ENCODE results near the gene LRRC34. TPM values are rescaled to one million over a fixed set of nuclear protein-coding genes. Genes with fewer than 3 reads are reported as not detected.

The LRRC34 gene
- total RNA-seq, 4 donors from 2014 or later: 1.2 to 1.3 TPM; not detected in 2

- DNase-seq: no peak
These were observed 57.2 kb downstream of the LRRC34 start for GRCh38 chr3:169755488-169755887.

GRCh38 chr3:169754711-169755110 lies 58.0 kb downstream of the LRRC34 start:
- in situ Hi-C loops (cut with MboI; ENCODE audit: low sequenced_read_pairs in 4 of 4) (loop anchor here in 1 of 4 donors (25.0 kb wide), 1 partner anchor 608 kb away; the partner anchor contains the start of gene SKIL), intact Hi-C loops (cut with DNase I; ENCODE audit: low total_unique reads) (no loop called here)
- TF ChIP-seq POLR2A (IDR thresholded peaks at IDR 0.05): no peak
- TF ChIP-seq, protein P1, sequence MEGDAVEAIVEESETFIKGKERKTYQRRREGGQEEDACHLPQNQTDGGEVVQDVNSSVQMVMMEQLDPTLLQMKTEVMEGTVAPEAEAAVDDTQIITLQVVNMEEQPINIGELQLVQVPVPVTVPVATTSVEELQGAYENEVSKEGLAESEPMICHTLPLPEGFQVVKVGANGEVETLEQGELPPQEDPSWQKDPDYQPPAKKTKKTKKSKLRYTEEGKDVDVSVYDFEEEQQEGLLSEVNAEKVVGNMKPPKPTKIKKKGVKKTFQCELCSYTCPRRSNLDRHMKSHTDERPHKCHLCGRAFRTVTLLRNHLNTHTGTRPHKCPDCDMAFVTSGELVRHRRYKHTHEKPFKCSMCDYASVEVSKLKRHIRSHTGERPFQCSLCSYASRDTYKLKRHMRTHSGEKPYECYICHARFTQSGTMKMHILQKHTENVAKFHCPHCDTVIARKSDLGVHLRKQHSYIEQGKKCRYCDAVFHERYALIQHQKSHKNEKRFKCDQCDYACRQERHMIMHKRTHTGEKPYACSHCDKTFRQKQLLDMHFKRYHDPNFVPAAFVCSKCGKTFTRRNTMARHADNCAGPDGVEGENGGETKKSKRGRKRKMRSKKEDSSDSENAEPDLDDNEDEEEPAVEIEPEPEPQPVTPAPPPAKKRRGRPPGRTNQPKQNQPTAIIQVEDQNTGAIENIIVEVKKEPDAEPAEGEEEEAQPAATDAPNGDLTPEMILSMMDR (IDR thresholded peaks at IDR 0.05 in 4 of 5, conservative IDR thresholded peaks at IDR 0.05 in 1 of 5): no peak

More at GRCh38 chr3:169755488-169755887, 57.2 kb downstream of the LRRC34 start:
- H3K9me3 ChIP-seq: no peaks in the 10 kb centered on the region
- no peaks in the 10 kb centered on the region for H3K36me3 ChIP-seq
- TF ChIP-seq, protein P1 (IDR thresholded peaks at IDR 0.05 in 4 of 5, conservative IDR thresholded peaks at IDR 0.05 in 1 of 5): no peak
- no peak for TF ChIP-seq POLR2A (IDR thresholded peaks at IDR 0.05)
- in situ Hi-C loops (cut with MboI; ENCODE audit: low sequenced_read_pairs in 4 of 4) (loop anchor here in 1 of 4 donors (25.0 kb wide), 1 partner anchor 607 kb away; the partner anchor contains the start of gene SKIL), intact Hi-C loops (cut with DNase I; ENCODE audit: low total_unique reads) (no loop called here)
- no peak overlapping the region for H3K27ac ChIP-seq
- peaks cover 0 to 11% (median 9%) of the 10 kb centered on the region in 3 donors for H3K27me3 ChIP-seq
- no peak for ATAC-seq
- H3K4me3 ChIP-seq: no peak overlapping the region
- no peaks in the 10 kb centered on the region for H3K4me1 ChIP-seq

GRCh38 chr3:169751875-169752274 lies 60.8 kb downstream of the LRRC34 start:
- Histone ChIP-seq H3K4me3 (no peak overlapping the region), H3K36me3 (no peaks in the 10 kb centered on the region), H3K27me3 (peaks cover 0 to 13% (median 12%) of the 10 kb centered on the region in 3 donors), H3K4me1 (no peaks in the 10 kb centered on the region), H3K27ac (no peak overlapping the region), H3K9me3 (no peaks in the 10 kb centered on the region)
- in situ Hi-C loops (cut with MboI; ENCODE audit: low sequenced_read_pairs in 4 of 4) (loop anchor here in 1 of 4 donors (25.0 kb wide), 1 partner anchor 610 kb away; the partner anchor contains the start of gene SKIL), intact Hi-C loops (cut with DNase I; ENCODE audit: low total_unique reads) (no loop called here)
- ATAC-seq (no peak), DNase-seq (no peak)
- TF ChIP-seq, protein P1 (IDR thresholded peaks at IDR 0.05 in 4 of 5, conservative IDR thresholded peaks at IDR 0.05 in 1 of 5): no peak
- no peak for TF ChIP-seq POLR2A (IDR thresholded peaks at IDR 0.05)

More at GRCh38 chr3:169754711-169755110, 58.0 kb downstream of the LRRC34 start:
- peaks cover 0 to 13% (median 9%) of the 10 kb centered on the region in 3 donors for H3K27me3 ChIP-seq
- H3K9me3 ChIP-seq: no peaks in the 10 kb centered on the region
- ATAC-seq: no peak
- no peak overlapping the region for H3K4me3 ChIP-seq
- DNase-seq: no peak
- no peaks in the 10 kb centered on the region for H3K4me1 ChIP-seq
- H3K27ac ChIP-seq: no peak overlapping the region
- no peaks in the 10 kb centered on the region for H3K36me3 ChIP-seq

GRCh38 chr3:169750665-169751064 lies 62.0 kb downstream of the LRRC34 start:
- in situ Hi-C loops (cut with MboI; ENCODE audit: low sequenced_read_pairs in 4 of 4): loop anchor here in 1 of 4 donors (25.0 kb wide), 1 partner anchor 612 kb away; the partner anchor contains the start of gene SKIL
- ATAC-seq (no peak), DNase-seq (no peak)
- Histone ChIP-seq H3K36me3 (no peaks in the 10 kb centered on the region), H3K27me3 (peaks cover 0 to 13% (median 9%) of the 10 kb centered on the region in 3 donors), H3K4me1 (no peaks in the 10 kb centered on the region), H3K27ac (no peak overlapping the region), H3K9me3 (no peaks in the 10 kb centered on the region), H3K4me3 (no peak overlapping the region)
- no peak for TF ChIP-seq POLR2A (IDR thresholded peaks at IDR 0.05)
- TF ChIP-seq, protein P1 (IDR thresholded peaks at IDR 0.05 in 4 of 5, conservative IDR thresholded peaks at IDR 0.05 in 1 of 5): no peak
- intact Hi-C loops (cut with DNase I; ENCODE audit: low total_unique reads): no loop called here

All from gastrocnemius medialis (tissue), 4 donors.